AG10803 (cell line): ENCODE data around the gene LRRC56.

ENCODE experiments used
- DNase-seq: peaks from one replicate; pipeline ENCODE4 v3.0.0; 2010; ENCODE audit warnings: low read depth
- H3K4me3 ChIP-seq: 2 replicates; pipeline ENCODE4 v1.5.1; 2011; ENCODE audit warnings: mild to moderate bottlenecking, low read length, control low read depth
- CTCF ChIP-seq: conservative IDR thresholded peaks from 2 replicates; pipeline ENCODE4 v1.5.1; 2011; ENCODE audit warnings: mild to moderate bottlenecking, low read length, control low read depth, inconsistent platforms

The LRRC56 gene

GRCh38 chr11:490186-490929 lies 47.0 kb upstream of the LRRC56 start:
- TF ChIP-seq CTCF, result no peak
- DNase-seq, result no peak
- H3K4me3 ChIP-seq, result no peak overlapping the region

GRCh38 chr11:490930-491260 lies 46.4 kb upstream of the LRRC56 start:
- DNase-seq, result no peak
- H3K4me3 ChIP-seq, result no peak overlapping the region
- TF ChIP-seq CTCF, result no peak

- H3K4me3 ChIP-seq, result no peak overlapping the region
- DNase-seq, result no peak
- no peak for TF ChIP-seq CTCF
Measured at GRCh38 chr11:491358-491757, 46.0 kb upstream of the LRRC56 start.

GRCh38 chr11:492427-493226 lies 44.7 kb upstream of the LRRC56 start:
- DNase-seq, result no peak

GRCh38 chr11:494761-495536 lies 42.4 kb upstream of the LRRC56 start:
- no peak for TF ChIP-seq CTCF
- H3K4me3 ChIP-seq, result no peak overlapping the region
- no peak for DNase-seq

More at GRCh38 chr11:492427-493226, 44.7 kb upstream of the LRRC56 start:
- TF ChIP-seq CTCF, result no peak
- H3K4me3 ChIP-seq, result no peak overlapping the region

- no peak for TF ChIP-seq CTCF
Measured at GRCh38 chr11:495537-495931, 41.8 kb upstream of the LRRC56 start.

More at GRCh38 chr11:495537-495931, 41.8 kb upstream of the LRRC56 start:
- no peak overlapping the region for H3K4me3 ChIP-seq
- DNase-seq, result no peak
